Measurements from ENCODE around the gene TGFA.

TGFA gene

GRCh38 chr2:70458661-70459060 lies 95.0 kb downstream of the TGFA start:
- DNase-seq = no peak

GRCh38 chr2:70456585-70457495 lies 96.8 kb downstream of the TGFA start:
- no peak for DNase-seq

- DNase-seq = no peak
Observed at GRCh38 chr2:70454936-70455544, 98.6 kb downstream of the TGFA start.

GRCh38 chr2:70450641-70451250 lies 102.9 kb downstream of the TGFA start:
- no peak for DNase-seq

GRCh38 chr2:70448041-70448440 lies 105.6 kb downstream of the TGFA start:
- DNase-seq = no peak

- no peak for DNase-seq
Observed at GRCh38 chr2:70443726-70444125, 109.9 kb downstream of the TGFA start.

- DNase-seq = no peak
Observed at GRCh38 chr2:70443078-70443465, 110.6 kb downstream of the TGFA start.

GRCh38 chr2:70442301-70443077 lies 111.1 kb downstream of the TGFA start:
- no peak for DNase-seq

GRCh38 chr2:70440621-70441020 lies 113.0 kb downstream of the TGFA start:
- DNase-seq = peak in 1 of 2 experiments; percentile 14

- no peak for DNase-seq
Observed at GRCh38 chr2:70435138-70435537, 118.5 kb downstream of the TGFA start.

GRCh38 chr2:70433315-70433714 lies 120.3 kb downstream of the TGFA start:
- DNase-seq = no peak

GRCh38 chr2:70431716-70432347 lies 121.8 kb downstream of the TGFA start:
- DNase-seq = no peak

GRCh38 chr2:70426341-70426740 lies 127.3 kb downstream of the TGFA start:
- DNase-seq = no peak

GRCh38 chr2:70425682-70426301 lies 127.8 kb downstream of the TGFA start:
- DNase-seq = no peak

- DNase-seq = no peak
Observed at GRCh38 chr2:70420740-70421139, 132.9 kb downstream of the TGFA start.

- no peak for DNase-seq
Observed at GRCh38 chr2:70420143-70420542, 133.5 kb downstream of the TGFA start.

GRCh38 chr2:70418514-70418913 lies 135.1 kb downstream of the TGFA start:
- DNase-seq = no peak

GRCh38 chr2:70417011-70417410 lies 136.6 kb downstream of the TGFA start:
- DNase-seq = no peak

GRCh38 chr2:70412294-70413070 lies 141.1 kb downstream of the TGFA start:
- DNase-seq = no peak

- no peak for DNase-seq
Observed at GRCh38 chr2:70411483-70412125, 142.0 kb downstream of the TGFA start.

Measured in activated CD4-positive, alpha-beta T cell treated with anti-CD3 and anti-CD28 coated beads, Interleukin-2, amount 50 U/mL, for 48 hours (primary cell).